B cell (primary cell): ENCODE measurements around the gene COG5. TPM values are rescaled to one million over a fixed set of nuclear protein-coding genes. Genes with fewer than 3 reads are reported as not detected.

Experiments
- ATAC-seq: fragments of 200-7000 bp; cut with Tn5 transposase; one replicate; pipeline ENCODE4 v1.10.0; 2021; ENCODE audit warnings: low read depth, mild to moderate bottlenecking, moderate number of reproducible peaks, moderate library complexity
- CTCF ChIA-PET: fragments of 350-600 bp; sonication (Branson Sonifier 250); formaldehyde crosslinking; loops from one replicate; lab custom pipeline; 2021; ENCODE audit warnings: antibody characterized with exemption, inconsistent platforms; lab: Charles Lee
- POLR2A ChIA-PET: fragments of 350-600 bp; sonication (Branson Sonifier 250); formaldehyde crosslinking; loops from one replicate; lab custom pipeline; 2021; ENCODE audit warnings: antibody characterized with exemption; lab: Charles Lee
- DNase-seq: peaks from one replicate; pipeline ENCODE4 v3.0.0; 2013
- H2AFZ ChIP-seq: 2 replicates; pipeline ENCODE4 v1.6.1; 2012; ENCODE audit warnings: mild to moderate bottlenecking, low read depth, low read length; ENCODE audit not compliant: insufficient read depth, poor library complexity, severe bottlenecking
- H3K27ac ChIP-seq, 2 donors: 1 replicate in 1 of 2; 2 replicates in 1 of 2; pipeline ENCODE4 v1.5.1; 2012 to 2013; ENCODE audit warnings: low read length in 2 of 2, mild to moderate bottlenecking in 2 of 2, moderate library complexity in 1 of 2
- H3K27me3 ChIP-seq, 4 experiments: fragments of 200-600 bp in 1 of 4; sonication (generic) in 1 of 4; replicated peaks in 1 of 4; 1 replicate in 2 of 4; 2 replicates in 2 of 4; pipeline versions ENCODE4 v1.6.1 to v1.7.0; 2013 to 2016; ENCODE audit warnings: low read length in 3 of 4, mild to moderate bottlenecking in 2 of 4, mixed read lengths in 1 of 4, moderate library complexity in 1 of 4; ENCODE audit not compliant: insufficient read depth in 4 of 4, control insufficient read depth in 3 of 4; ENCODE audit errors: control extremely low read depth in 1 of 4
- H3K36me3 ChIP-seq, 2 experiments: replicated peaks in 1 of 2; 1 replicate in 1 of 2; 2 replicates in 1 of 2; pipeline versions ENCODE4 v1.6.1 to v1.7.1; 2013; ENCODE audit warnings: low read length in 1 of 2; ENCODE audit not compliant: insufficient read depth in 2 of 2, control insufficient read depth in 1 of 2; ENCODE audit errors: control extremely low read depth in 1 of 2, extremely low read depth in 1 of 2
- H3K4me1 ChIP-seq, 2 donors: fragments of 200-600 bp in 1 of 2; sonication (generic) in 1 of 2; 1 replicate in 1 of 2; 2 replicates in 1 of 2; pipeline versions ENCODE4 v1.5.1 to v1.6.1; 2013 to 2017; ENCODE audit warnings: low read length in 2 of 2; ENCODE audit not compliant: control insufficient read depth in 2 of 2, insufficient read depth in 2 of 2
- H3K4me2 ChIP-seq: replicated peaks from 2 replicates; pipeline ENCODE3; 2012; ENCODE audit warnings: mild to moderate bottlenecking, low read depth, low read length; ENCODE audit not compliant: poor library complexity, severe bottlenecking
- H3K4me3 ChIP-seq, 5 experiments: fragments of 200-600 bp in 1 of 5; sonication (generic) in 1 of 5; 1 replicate in 3 of 5; 2 replicates in 2 of 5; pipeline versions ENCODE4 v1.5.1 to v1.7.0; 2011 to 2016; ENCODE audit warnings: low read length in 4 of 5, mild to moderate bottlenecking in 4 of 5, low read depth in 2 of 5, control low read depth in 1 of 5, moderate library complexity in 1 of 5; ENCODE audit not compliant: insufficient read depth in 1 of 5; ENCODE audit errors: control extremely low read depth in 1 of 5, extremely low read depth in 1 of 5
- H3K79me2 ChIP-seq: fragments of 200-600 bp; sonication (generic); one replicate; pipeline ENCODE4 v1.6.0; 2016; ENCODE audit warnings: low read length; ENCODE audit not compliant: control insufficient read depth, insufficient read depth
- H3K9ac ChIP-seq: fragments of 200-600 bp; sonication (generic); 2 replicates; pipeline ENCODE4 v1.6.1; 2017; ENCODE audit warnings: mild to moderate bottlenecking, low read length, moderate library complexity
- H3K9me3 ChIP-seq, 3 donors: one replicate each; pipeline versions ENCODE4 v1.6.1 to v1.7.1; 2013; ENCODE audit warnings: low read length in 2 of 3; ENCODE audit not compliant: control insufficient read depth in 2 of 3, insufficient read depth in 1 of 3; ENCODE audit errors: control extremely low read depth in 1 of 3
- H4K20me1 ChIP-seq: 2 replicates; pipeline ENCODE4 v1.6.0; 2012; ENCODE audit warnings: mild to moderate bottlenecking, low read length; ENCODE audit not compliant: insufficient read depth, control insufficient read depth, poor library complexity, severe bottlenecking
- H3K27ac Mint-ChIP-seq: one replicate; pipeline ENCODE4 v1.8.0; 2021; ENCODE audit warnings: mixed read lengths
- H3K27me3 Mint-ChIP-seq: one replicate; pipeline ENCODE4 v1.8.0; 2021; ENCODE audit warnings: mixed read lengths
- H3K4me1 Mint-ChIP-seq: one replicate; pipeline ENCODE4 v1.8.0; 2021; ENCODE audit warnings: mixed read lengths
- H3K4me3 Mint-ChIP-seq: one replicate; pipeline ENCODE4 v1.8.0; 2021; ENCODE audit warnings: mixed read lengths
- H3K9me3 Mint-ChIP-seq: one replicate; pipeline ENCODE4 v1.8.0; 2022; ENCODE audit warnings: mixed read lengths; ENCODE audit not compliant: insufficient read depth
- CTCF ChIP-seq: fragments of 200-600 bp; IDR thresholded peaks from one replicate; pipeline ENCODE4 v1.8.0; 2022; ENCODE audit warnings: antibody characterized with exemption, mild to moderate bottlenecking
- EZH2 ChIP-seq: IDR thresholded peaks from 2 replicates; pipeline ENCODE4 v1.6.1; 2012; ENCODE audit warnings: borderline replicate concordance, low read depth, mild to moderate bottlenecking, moderate library complexity, low read length; ENCODE audit not compliant: insufficient read depth, poor library complexity, severe bottlenecking
- WGBS: methylation state at CpG from one replicate; pipeline ENCODE4 v1.1.5; 2013; ENCODE audit warnings: missing lambda C conversion rate; ENCODE audit not compliant: insufficient coverage; 5-methylcytosine and 5-hydroxymethylcytosine counted together
- intact Hi-C: fragments of 100-400 bp; cut with micrococcal nuclease; formaldehyde crosslinking; loops from one replicate; pipeline ENCODE4 v1.10.0; 2022
- polyA plus RNA-seq: library from polyadenylated mRNA; depleted of rRNA; stranded (reverse); fragments of >200 nt; gene quantifications from 2 replicates; pipeline ENCODE4 v1.2.3, GENCODE V29; 2012
- total RNA-seq, 2 donors: library from RNA; stranded (reverse); fragments of 120-200 nt in 1 of 2; gene quantifications; 1 replicate in 1 of 2; 2 replicates in 1 of 2; pipeline versions ENCODE4 v1.2.3 to v1.2.4, GENCODE V29; 2013 to 2022

The COG5 gene
- total and polyA plus RNA-seq, 2 donors (not counting 1 experiment from before 2014, with no cell fraction given): 7.0 to 73.0 TPM

- no peak overlapping the region for H3K27ac Mint-ChIP-seq
- H3K9ac ChIP-seq: no peak overlapping the region
- no peaks in the 10 kb centered on the region for H3K4me1 Mint-ChIP-seq
- WGBS: no CpG with 5 or more reads among the region's 1 CpG
- H3K27ac ChIP-seq: no peak overlapping the region
- no peaks in the 10 kb centered on the region for H3K9me3 Mint-ChIP-seq
- peaks cover 0 to 25% of the 10 kb centered on the region in 2 experiments for H3K36me3 ChIP-seq
- no peaks in the 10 kb centered on the region for H3K79me2 ChIP-seq
- ATAC-seq: no peak
- no peak for DNase-seq
- no peaks in the 10 kb centered on the region for H3K9me3 ChIP-seq
- TF ChIP-seq CTCF (no peak), EZH2 (no peak)
- H3K4me2 ChIP-seq: no peak overlapping the region
- intact Hi-C loops: no loop called here
- no peak overlapping the region for H2AFZ ChIP-seq
- H3K27me3 ChIP-seq: no peaks in the 10 kb centered on the region
- H4K20me1 ChIP-seq: no peaks in the 10 kb centered on the region
- H3K4me1 ChIP-seq: no peaks in the 10 kb centered on the region
- ChIA-PET POLR2A (no interaction called here), CTCF (interaction anchor here (0.6 kb wide), 1 partner anchor 43 kb away, joined by 5 read pairs; no protein-coding TSS in a partner anchor)
- no peaks in the 10 kb centered on the region for H3K27me3 Mint-ChIP-seq
- H3K4me3 Mint-ChIP-seq: no peak overlapping the region
- H3K4me3 ChIP-seq: no peak overlapping the region
Observed at GRCh38 chr7:107291434-107291833, 272.3 kb downstream of the COG5 start.

- no peaks in the 10 kb centered on the region for H3K9me3 ChIP-seq
- H3K79me2 ChIP-seq: no peaks in the 10 kb centered on the region
- ATAC-seq (no peak), DNase-seq (no peak)
- H3K4me1 ChIP-seq: no peaks in the 10 kb centered on the region
- TF ChIP-seq EZH2 (no peak), CTCF (no peak)
- H3K27ac Mint-ChIP-seq: no peak overlapping the region
- ChIA-PET CTCF (no interaction called here), POLR2A (no interaction called here)
- no peaks in the 10 kb centered on the region for H3K27me3 Mint-ChIP-seq
- no peak overlapping the region for H3K9ac ChIP-seq
- no peaks in the 10 kb centered on the region for H3K27me3 ChIP-seq
- no peak overlapping the region for H2AFZ ChIP-seq
- no peak overlapping the region for H3K4me3 Mint-ChIP-seq
- no peaks in the 10 kb centered on the region for H4K20me1 ChIP-seq
- H3K4me3 ChIP-seq: no peak overlapping the region
- intact Hi-C loops: no loop called here
- 100% methylated on average over 1 of the region's 4 CpGs for whole genome bisulfite sequencing
- no peaks in the 10 kb centered on the region for H3K9me3 Mint-ChIP-seq
- H3K27ac ChIP-seq: no peak overlapping the region
- H3K4me1 Mint-ChIP-seq: no peaks in the 10 kb centered on the region
- peaks cover 1 to 14% of the 10 kb centered on the region in 2 experiments for H3K36me3 ChIP-seq
- no peak overlapping the region for H3K4me2 ChIP-seq
Observed at GRCh38 chr7:107286751-107287621, 276.7 kb downstream of the COG5 start.
